GM18907 (cell line): ENCODE results near the gene IFT43.

Source experiments
- ATAC-seq: cut with Tn5 transposase; IDR thresholded peaks from one replicate; pipeline ENCODE4 v1.9.1; 2021; ENCODE audit warnings: mild to moderate bottlenecking, moderate library complexity; ENCODE audit not compliant: unreplicated experiment

Gene IFT43

GRCh38 chr14:76067536-76067935, 82.0 kb downstream of the IFT43 start:
- ATAC-seq, result no peak

- ATAC-seq, result no peak
Observed at GRCh38 chr14:76073717-76074116, 88.2 kb downstream of the IFT43 start.

DNA sequence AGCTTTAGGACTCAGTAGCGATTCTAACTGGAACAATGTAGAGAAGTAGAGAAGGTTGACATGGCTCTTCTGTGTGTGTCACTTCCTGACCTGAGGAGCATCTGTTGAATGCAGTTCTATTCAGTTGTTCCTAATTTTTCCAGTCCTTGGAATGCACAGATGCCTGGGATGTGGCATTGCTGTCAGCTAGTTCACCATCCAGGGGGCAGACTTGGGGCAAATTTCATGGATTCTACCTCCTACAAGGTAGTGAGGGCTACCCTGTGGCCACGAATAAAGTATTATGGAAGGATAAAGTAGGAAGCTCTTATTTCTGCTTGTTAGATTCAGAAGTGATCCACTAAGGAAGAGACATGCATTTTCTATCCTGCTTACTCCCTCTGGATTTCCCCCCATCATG, 91.8 kb downstream of the IFT43 start:
- ATAC-seq, result no peak

DNA sequence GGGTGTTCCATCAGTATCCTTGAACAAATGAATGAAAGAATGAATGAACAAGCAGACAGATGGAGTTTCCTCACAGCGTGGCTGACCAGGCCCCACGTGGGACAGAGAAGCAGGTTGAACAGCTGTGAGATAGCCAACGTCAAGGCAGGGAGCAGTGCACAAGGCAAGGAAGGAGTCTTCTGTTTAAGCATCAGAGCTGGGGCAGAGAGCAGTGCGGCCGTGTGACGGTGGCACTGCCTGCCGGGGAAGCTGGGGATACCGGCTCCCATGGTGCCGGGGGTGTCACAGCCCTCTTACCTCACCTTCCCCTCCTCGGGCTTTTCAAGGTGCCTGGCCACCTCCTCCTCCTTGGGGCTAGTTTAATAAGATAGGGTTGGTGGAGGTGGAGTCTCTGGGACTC, 92.9 kb downstream of the IFT43 start:
- no peak for ATAC-seq

DNA sequence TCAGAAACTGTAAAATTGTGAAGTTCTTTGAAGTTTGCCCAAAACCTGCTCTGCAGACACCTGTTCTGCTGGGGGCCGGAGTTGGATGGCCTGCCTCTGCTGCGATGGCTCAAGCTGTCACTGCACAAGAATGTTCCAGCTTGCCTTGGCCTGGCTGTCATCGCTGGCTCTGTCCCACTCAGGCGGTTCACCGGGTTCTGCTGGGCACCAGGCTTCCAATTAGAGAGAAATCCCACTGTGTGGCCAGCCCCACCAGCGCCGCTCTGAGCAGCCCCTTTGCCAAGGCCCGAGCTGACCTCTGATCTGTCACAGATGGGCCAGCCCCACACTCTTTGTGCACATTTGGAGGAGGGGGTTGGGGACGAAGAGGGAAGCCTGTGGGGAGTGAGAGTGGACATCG, 94.5 kb downstream of the IFT43 start:
- no peak for ATAC-seq

DNA sequence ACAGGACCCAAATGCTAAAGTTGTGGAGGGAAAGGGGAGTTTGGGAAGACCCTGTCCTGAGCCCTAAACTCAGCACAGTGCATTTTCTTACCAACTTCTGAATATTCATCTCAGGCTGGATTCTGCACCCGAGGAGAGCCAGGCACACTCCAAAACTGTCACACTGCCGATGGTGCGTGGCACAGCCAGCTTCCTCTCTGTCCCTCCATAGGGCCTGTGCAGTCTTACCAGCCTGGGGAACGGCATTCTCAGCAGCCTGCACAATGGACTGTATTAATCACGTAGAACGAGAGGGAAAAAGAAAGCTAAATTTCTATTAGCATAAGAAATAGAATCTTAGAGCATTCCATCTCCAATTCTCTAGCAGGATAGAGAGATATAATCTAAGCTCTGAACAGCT, 94.9 kb downstream of the IFT43 start:
- ATAC-seq, result no peak

DNA sequence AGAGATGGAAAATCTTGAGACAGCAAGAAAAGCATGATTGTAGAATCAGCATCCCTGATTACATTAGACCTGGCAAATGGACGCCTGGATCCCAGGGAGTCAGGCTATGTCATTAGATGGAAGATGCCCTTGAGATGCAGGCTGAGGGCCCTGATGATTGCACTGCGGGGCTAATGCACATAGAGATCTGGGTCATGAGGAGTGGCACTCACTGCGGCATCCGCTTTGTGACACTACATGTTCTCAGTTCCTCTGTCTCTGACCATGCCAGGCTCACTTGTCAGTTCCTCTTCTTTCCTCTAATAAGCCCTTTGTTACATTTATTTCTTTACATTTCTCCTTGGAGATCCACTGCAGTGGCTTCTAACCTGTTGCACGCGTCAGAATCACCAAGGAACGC, 96.1 kb downstream of the IFT43 start:
- no peak for ATAC-seq

DNA sequence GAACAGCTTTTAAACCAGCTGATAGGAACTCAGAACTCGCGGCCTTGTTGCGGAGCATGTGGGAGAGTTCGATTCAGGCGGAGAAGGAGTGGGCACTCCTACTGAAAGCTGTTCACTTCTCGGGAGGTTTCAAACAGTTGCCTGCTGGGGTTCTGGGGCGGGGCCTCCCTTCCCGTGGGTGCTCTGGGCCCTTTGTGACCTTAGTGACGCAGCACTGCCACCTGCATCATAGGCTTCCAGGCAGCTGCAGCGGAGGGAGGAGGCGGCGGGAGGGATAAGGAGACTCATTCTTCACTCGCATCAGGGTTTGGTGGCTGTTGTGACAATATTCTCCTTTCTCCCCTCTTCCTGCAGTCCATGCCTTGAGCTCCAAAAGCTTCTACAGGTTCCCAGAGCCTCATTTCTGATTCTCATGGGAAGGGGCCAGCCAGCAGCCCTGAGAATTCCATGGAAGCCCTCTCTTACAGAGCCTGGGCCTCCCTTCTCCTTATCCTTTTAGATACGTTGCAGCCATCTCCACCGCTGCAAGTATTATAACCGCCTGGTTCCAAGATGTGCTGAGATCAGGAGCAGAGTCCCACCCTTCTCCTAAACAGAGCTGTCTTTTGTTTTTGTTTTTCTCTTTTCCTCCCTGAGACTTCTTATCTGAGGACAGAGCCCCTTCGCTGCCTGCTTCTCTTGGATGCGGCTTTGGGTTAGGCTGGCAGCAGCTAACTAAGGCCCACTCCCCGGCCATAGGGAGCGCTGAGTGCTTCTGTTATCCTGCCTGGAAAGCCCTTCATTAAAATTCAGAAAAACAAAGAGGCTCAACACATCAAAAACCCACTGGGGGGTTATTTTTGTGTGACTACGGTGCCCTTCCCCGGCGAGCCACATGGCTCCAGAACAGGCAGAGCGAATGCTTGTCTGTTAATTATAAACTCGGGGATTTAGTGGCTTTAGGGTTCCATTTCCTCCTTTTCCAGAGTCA, 98.5 kb downstream of the IFT43 start:
- no peak for ATAC-seq

GRCh38 chr14:76085358-76085757, 99.8 kb downstream of the IFT43 start:
- no peak for ATAC-seq

DNA sequence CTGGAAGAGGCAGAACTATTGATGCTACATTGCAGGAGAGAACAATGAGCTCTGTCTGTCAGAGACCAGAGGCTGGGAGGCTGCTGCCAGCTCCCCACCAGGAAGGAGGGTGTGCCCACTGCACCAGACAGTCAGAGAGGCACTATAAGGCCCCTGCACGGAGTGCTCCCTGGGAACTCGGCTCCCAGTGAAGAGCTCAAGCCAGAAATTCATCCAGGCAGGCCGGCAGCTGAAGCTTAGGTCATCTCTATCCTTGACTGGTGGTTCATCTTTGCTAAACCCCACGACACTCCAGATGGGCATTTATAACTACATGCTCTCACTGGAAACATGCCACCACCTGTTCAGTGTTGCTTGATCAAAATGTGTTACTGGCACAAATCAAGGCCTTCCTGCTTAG, 101.1 kb downstream of the IFT43 start:
- no peak for ATAC-seq

DNA sequence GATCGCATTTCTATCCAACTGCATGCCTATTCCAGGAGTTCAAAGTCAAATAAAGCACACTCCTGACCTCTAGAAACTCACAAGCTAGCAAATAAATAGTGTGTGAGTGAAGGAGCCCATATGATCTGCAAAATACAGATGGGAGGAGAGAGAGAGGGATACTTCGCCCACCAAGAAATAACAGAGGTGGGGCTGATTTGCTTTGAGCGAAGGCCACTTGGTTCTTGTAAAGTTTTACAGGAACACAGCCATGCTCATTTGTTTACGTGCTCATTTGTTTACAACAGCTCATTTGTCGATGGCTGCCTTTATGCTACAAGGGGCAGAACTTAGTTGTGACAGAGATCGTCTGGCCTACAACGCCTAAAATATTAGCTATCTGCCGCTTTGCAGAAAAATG, 102.8 kb downstream of the IFT43 start:
- no peak for ATAC-seq

- ATAC-seq, result no peak
Observed at GRCh38 chr14:76088771-76089571, 103.4 kb downstream of the IFT43 start.

DNA sequence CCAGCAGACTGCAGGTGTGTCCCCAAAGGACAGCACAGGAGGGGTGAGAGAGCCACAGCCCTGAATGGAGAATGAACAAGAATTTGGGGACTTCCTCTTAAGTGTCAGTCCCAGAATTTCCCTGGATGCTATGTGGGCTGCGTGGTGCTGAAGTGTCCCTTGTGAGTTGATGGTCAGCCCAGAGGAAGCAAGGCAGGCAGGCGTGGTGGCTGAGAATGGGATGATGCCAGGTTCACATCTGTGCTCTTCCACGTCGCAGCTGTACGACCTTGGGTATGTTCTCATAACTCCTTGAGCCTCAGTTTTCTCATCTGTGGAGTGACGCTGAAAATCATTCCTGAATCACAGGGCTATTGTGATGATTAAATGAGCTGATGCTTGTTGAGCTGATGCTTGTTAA, 104.0 kb downstream of the IFT43 start:
- ATAC-seq, result no peak

- ATAC-seq, result no peak
Observed at GRCh38 chr14:76090616-76091391, 105.2 kb downstream of the IFT43 start.

GRCh38 chr14:76093077-76093476, 107.5 kb downstream of the IFT43 start:
- ATAC-seq, result no peak

GRCh38 chr14:76096257-76096656, 110.7 kb downstream of the IFT43 start:
- ATAC-seq, result no peak

GRCh38 chr14:76097547-76097946, 112.0 kb downstream of the IFT43 start:
- ATAC-seq, result no peak

DNA sequence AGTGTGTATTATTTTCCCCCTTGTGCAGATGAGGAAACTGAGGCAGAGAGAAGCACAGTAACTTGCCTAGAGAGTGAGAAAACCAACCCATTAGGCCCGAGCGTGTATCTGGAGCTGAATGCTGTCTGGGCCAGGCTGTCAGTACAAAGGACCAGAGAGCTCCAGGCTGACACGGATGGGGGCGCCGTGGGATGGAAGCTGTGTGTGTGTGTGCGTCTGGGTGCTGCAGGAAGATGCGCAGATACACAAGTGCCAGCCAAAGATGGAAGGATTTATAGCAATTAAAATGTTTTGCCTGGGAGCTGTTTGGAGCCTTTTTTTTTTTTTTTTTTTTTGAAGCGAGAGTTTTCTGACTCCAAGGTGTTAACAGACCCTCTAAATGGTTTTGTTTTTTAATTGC, 112.5 kb downstream of the IFT43 start:
- ATAC-seq, result no peak

- ATAC-seq, result no peak
Observed at GRCh38 chr14:76098916-76099675, 113.5 kb downstream of the IFT43 start.

GRCh38 chr14:76100236-76100635, 114.7 kb downstream of the IFT43 start:
- no peak for ATAC-seq
